Activated T-cell treated with anti-CD3 and anti-CD28 coated beads for 4 hours (primary cell): ENCODE results near the gene TRIM22.
"Not testable (repeated sequence)": the region's sequence is repeated elsewhere in the genome, so short reads cannot be mapped to it uniquely, and the experiment has no call there.

Experiments
- DNase-seq: peaks from one replicate; pipeline ENCODE4 v3.0.0-alpha.2; 2020

Gene TRIM22

GRCh38 chr11:5691238-5691963 is 1.8 kb downstream of the TRIM22 start:
- not testable (repeated sequence) for DNase-seq

GRCh38 chr11:5691964-5692361 is 2.4 kb downstream of the TRIM22 start:
- no peak for DNase-seq

GRCh38 chr11:5694642-5695041 is 5.1 kb downstream of the TRIM22 start:
- no peak for DNase-seq

- DNase-seq: no peak
Observed at GRCh38 chr11:5695580-5695979, 6.0 kb downstream of the TRIM22 start.

DNA sequence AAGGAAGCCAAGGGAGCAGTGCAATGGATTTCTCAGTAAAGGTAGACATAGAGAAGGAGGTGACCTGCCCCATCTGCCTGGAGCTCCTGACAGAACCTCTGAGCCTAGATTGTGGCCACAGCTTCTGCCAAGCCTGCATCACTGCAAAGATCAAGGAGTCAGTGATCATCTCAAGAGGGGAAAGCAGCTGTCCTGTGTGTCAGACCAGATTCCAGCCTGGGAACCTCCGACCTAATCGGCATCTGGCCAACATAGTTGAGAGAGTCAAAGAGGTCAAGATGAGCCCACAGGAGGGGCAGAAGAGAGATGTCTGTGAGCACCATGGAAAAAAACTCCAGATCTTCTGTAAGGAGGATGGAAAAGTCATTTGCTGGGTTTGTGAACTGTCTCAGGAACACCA is 6.6 kb downstream of the TRIM22 start:
- no peak for DNase-seq

GRCh38 chr11:5698281-5698680 is 8.7 kb downstream of the TRIM22 start:
- DNase-seq: no peak

- no peak for DNase-seq
Observed at GRCh38 chr11:5700421-5701054, 10.9 kb downstream of the TRIM22 start.

- DNase-seq: no peak
Observed at GRCh38 chr11:5701055-5701577, 11.5 kb downstream of the TRIM22 start.

DNA sequence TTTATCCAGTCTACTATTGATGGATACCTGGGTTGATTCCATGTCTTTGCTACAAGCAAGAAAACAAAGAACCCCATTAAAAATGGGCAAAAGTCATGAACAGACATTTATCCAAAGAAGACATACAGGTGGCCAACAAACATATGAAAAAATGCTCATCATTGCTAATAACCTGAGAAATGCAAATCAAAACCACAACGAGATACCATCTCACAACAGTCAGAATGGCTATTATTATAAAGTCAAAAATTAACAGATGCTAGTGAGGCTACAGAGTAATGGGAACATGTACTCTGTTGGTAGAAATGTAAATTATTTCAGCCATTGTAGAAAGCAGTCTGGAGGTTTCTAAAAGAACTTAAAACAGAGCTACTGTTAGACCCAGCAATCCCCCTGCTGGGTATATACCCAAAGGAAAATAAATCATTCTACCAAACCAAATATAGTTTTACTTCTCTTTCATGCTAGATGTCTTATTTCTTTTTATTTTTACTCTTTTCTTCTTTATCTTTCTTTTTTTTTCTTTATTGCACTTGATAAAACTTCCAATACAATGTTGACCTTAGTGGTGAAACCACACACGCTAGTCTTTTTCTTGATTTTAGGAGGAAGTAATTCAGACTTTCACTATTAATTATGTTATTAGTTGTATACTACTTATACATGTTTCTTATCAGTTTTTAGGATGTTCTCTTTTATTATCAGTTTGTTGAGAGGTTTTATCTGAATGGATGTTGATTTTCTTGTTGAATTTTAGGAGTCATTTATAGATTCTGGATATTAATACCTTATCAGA is 14.3 kb downstream of the TRIM22 start:
- DNase-seq: no peak

- DNase-seq: no peak
Observed at GRCh38 chr11:5705688-5706087, 16.1 kb downstream of the TRIM22 start.

- no peak for DNase-seq
Observed at GRCh38 chr11:5712507-5712906, 22.9 kb downstream of the TRIM22 start.

GRCh38 chr11:5713695-5714094 is 24.1 kb downstream of the TRIM22 start:
- DNase-seq: no peak

DNA sequence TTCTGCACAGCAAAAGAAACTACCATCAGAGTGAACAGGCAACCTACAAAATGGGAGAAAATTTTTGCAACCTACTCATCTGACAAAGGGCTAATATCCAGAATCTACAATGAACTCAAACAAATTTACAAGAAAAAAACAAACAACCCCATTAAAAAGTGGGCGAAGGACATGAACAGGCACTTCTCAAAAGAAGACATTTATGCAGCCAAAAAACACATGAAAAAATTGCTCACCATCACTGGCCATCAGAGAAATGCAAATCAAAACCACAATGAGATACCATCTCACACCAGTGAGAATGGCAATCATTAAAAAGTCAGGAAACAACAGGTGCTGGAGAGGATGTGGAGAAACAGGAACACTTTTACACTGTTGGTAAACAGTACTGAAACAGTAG is 26.9 kb downstream of the TRIM22 start:
- DNase-seq: not testable (repeated sequence)

DNA sequence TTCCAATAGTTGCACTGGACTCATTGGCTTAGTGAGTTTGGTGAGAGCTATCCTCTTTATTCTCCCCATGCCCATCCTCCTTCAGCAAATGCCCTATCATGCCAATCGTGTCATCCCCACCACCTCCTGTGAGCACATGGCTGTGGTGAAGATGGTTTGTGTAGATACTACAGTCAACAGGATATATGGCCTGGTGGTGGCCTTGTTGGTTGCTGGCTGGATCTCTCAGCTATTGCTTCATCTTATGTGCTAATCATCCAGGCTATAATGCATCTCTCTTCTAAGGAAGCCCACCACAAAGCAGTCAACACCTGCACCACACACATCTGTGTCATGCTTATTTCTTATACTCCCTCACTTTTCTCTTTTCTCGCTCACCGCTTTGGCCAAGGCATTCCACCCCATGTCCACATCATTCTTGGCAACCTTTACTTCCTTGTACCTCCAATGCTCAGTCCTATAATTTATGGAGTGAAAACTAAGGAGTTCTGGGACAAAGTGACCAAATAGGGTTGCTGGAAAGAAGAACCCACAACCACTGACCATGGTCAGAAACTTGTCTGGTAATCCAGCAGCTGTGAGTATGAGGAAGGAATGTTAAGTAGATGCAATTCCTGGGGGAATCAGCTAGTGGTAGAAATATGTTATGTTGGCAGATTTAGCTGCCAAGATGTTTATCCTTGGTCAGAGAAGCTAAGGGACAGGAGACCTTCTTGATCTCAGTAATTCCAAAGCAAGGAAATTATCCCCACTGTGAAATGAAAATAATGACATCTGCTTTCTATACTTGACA is 30.3 kb downstream of the TRIM22 start:
- DNase-seq: no peak

GRCh38 chr11:5722622-5723021 is 33.0 kb downstream of the TRIM22 start:
- DNase-seq: no peak

DNA sequence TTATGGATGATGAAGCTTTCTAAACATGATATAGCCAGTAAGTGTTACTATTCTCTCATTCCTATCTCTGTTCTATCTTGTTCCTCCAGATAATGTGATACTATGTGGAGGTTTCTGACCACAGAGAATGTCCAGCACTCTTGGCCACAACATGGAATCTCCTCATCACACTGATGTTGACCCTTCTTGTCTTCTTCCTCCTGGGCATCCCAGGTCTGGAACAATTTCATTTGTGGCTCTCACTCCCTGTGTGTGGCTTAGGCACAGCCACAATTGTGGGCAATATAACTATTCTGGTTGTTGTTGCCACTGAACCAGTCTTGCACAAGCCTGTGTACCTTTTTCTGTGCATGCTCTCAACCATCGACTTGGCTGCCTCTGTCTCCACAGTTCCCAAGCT is 36.8 kb downstream of the TRIM22 start:
- DNase-seq: no peak

DNA sequence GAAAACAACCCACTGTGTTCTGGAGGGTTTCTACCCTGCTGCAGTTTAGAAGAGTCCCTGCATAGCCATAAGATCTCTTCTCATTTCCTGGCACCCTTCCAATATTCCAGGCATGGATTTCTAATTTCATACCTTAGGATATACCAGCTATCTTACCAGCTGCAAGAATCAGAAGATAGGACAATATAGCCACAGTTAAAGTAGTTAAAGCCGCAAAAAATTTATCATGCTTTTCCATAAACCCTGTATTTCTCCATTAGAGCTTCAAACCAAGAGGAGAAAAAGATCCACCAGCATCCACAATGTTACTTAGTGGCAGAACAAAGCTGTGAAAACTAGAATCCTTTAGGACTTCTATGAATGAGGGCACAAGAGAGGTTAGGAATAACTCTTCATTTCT is 38.1 kb downstream of the TRIM22 start:
- no peak for DNase-seq

GRCh38 chr11:5736396-5736795 is 46.8 kb downstream of the TRIM22 start, which contains the start of gene OR56B1:
Gene OR56B1 (plus strand): TSS chr11:5736448. CDS start chr11:5736517, 69 bp downstream.
- no peak for DNase-seq

DNA sequence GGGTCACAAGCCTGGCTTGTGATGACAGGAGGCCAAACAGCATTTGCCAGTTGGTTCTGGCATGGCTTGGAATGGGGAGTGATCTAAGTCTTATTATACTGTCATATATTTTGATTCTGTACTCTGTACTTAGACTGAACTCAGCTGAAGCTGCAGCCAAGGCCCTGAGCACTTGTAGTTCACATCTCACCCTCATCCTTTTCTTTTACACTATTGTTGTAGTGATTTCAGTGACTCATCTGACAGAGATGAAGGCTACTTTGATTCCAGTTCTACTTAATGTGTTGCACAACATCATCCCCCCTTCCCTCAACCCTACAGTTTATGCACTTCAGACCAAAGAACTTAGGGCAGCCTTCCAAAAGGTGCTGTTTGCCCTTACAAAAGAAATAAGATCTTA is 47.5 kb downstream of the TRIM22 start:
- no peak for DNase-seq

- DNase-seq: no peak
Observed at GRCh38 chr11:5737670-5738392, 48.2 kb downstream of the TRIM22 start.

GRCh38 chr11:5738431-5738830 is 48.8 kb downstream of the TRIM22 start:
- DNase-seq: no peak

DNA sequence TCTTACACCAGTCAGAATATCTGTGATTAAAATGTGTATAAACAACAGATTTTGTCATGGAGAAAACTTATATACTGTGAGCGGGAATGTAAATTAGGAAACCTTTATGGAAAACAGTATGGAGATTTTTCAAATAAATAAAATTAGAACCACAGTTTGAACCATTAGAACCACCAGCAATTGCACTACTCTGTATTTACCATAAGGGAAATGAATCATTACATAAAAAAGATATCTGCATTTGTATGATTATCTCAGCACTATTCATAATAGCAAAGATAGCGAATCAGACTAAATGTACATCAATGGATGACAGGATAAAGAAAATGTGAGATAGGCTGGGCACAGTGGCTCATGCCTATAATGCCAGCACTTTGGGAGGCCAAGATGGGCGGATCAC is 57.0 kb downstream of the TRIM22 start:
- no peak for DNase-seq
